ENCODE results near the gene CASTOR2.

DNA sequence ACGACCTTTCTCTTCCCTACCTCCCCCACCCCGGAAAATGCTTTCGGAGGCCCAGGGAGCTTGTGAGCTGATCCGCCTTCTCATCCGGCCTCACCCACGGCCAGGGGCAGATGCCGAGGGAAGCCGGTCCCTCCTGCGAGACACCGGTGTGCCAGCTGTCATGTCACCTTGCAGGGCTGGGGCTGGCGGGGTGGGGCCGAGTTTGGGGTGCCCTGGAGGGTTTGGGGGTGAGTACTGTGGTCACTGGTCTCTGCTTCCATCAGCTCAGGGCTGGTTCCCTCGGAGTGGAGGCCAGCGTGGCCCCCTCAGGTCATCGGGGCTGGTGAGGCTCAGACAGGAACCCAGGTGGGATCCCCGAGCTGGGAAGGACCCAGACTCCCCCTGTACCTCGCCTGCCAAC, 60.4 kb downstream of the CASTOR2 start:
- TF ChIP-seq, protein P1, sequence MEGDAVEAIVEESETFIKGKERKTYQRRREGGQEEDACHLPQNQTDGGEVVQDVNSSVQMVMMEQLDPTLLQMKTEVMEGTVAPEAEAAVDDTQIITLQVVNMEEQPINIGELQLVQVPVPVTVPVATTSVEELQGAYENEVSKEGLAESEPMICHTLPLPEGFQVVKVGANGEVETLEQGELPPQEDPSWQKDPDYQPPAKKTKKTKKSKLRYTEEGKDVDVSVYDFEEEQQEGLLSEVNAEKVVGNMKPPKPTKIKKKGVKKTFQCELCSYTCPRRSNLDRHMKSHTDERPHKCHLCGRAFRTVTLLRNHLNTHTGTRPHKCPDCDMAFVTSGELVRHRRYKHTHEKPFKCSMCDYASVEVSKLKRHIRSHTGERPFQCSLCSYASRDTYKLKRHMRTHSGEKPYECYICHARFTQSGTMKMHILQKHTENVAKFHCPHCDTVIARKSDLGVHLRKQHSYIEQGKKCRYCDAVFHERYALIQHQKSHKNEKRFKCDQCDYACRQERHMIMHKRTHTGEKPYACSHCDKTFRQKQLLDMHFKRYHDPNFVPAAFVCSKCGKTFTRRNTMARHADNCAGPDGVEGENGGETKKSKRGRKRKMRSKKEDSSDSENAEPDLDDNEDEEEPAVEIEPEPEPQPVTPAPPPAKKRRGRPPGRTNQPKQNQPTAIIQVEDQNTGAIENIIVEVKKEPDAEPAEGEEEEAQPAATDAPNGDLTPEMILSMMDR (IDR thresholded peaks at IDR 0.05; ENCODE audit: insufficient read depth, low read depth, low read length): no peak
- TF ChIP-seq EZH2 (IDR thresholded peaks at IDR 0.05; ENCODE audit: insufficient read depth, low read length): no peak

Data from astrocyte (in vitro differentiated cells and primary cell).